Activated CD4-positive, alpha-beta T cell treated with anti-CD3 and anti-CD28 coated beads, Interleukin-2, amount 10 ng/mL, durations not matched to agents 24 days and 14 days (primary cell): ENCODE data around the gene CAST. TPM values are rescaled to one million over a fixed set of nuclear protein-coding genes. Genes with fewer than 3 reads are reported as not detected.

Experiments
- DNase-seq: peaks from one replicate; pipeline ENCODE4 v3.0.0; 2022
- H3K27ac Mint-ChIP-seq: one replicate; pipeline ENCODE4 v1.8.0; 2022; ENCODE audit warnings: mild to moderate bottlenecking, mixed read lengths
- H3K27me3 Mint-ChIP-seq: one replicate; pipeline ENCODE4 v1.8.0; 2022; ENCODE audit warnings: mixed read lengths
- H3K36me3 Mint-ChIP-seq: one replicate; pipeline ENCODE4 v1.8.0; 2022; ENCODE audit warnings: low read depth, mild to moderate bottlenecking, mixed read lengths
- H3K4me1 Mint-ChIP-seq: one replicate; pipeline ENCODE4 v1.8.0; 2021; ENCODE audit warnings: mixed read lengths
- H3K4me3 Mint-ChIP-seq: one replicate; pipeline ENCODE4 v1.8.0; 2022; ENCODE audit warnings: mild to moderate bottlenecking, moderate library complexity, mixed read lengths
- H3K9me3 Mint-ChIP-seq: one replicate; pipeline ENCODE4 v1.8.0; 2021; ENCODE audit warnings: mixed read lengths
- intact Hi-C: fragments of 100-400 bp; cut with micrococcal nuclease; formaldehyde crosslinking; loops from one replicate; pipeline ENCODE4 v1.15.1; 2023
- total RNA-seq: library from RNA; stranded (reverse); gene quantifications from 2 replicates; pipeline ENCODE4 v1.2.3, GENCODE V29; 2022

CAST gene
- total RNA-seq, 1 donor from 2014 or later: 104 TPM

DNA sequence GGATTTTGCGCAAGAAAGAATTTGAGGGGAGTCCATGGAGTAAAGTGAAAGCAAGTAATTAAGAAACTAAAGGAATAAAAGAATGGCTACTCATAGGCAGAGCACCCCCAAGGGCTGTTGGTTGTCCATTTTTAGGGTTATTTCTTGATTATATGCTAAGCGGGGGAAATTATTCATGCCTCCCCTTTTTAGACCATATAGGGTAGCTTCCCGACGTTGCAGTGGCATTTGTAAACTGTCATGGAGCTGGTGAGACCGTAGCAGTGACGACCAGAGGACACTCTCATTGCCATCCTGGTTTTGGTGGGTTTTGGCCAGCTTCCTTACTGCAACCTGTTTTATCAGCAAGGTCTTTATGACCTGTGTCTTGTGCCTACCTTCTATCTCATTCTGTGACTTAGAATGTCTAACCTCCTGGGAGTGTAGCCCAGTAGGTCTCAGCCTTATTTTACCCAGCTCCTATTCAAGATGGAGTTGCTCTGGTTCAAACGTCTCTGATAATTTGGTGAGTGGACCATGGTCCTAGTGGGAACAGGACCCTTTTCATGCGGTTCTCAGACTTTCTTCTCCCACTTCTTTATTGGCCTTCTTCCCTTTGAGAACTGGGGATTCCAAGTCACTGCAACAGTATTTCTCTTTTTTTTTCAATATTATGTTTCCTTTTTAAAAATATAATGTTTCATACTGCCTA is 146.8 kb downstream of the CAST start:
- intact Hi-C loops: loop anchor here (1.0 to 5.0 kb wide), 7 partner anchors 7 to 147 kb away; partner anchors contain the start of genes CAST and ERAP2
- H3K9me3 Mint-ChIP-seq: no peaks in the 10 kb centered on the region
- peaks cover 19% of the 10 kb centered on the region for H3K36me3 Mint-ChIP-seq
- DNase-seq: no peak
- H3K27me3 Mint-ChIP-seq: no peaks in the 10 kb centered on the region
- peaks cover 51% of the 10 kb centered on the region for H3K4me1 Mint-ChIP-seq
- H3K4me3 Mint-ChIP-seq: peak overlapping the region; percentile 90
- H3K27ac Mint-ChIP-seq: peak overlapping the region; percentile 99

DNA sequence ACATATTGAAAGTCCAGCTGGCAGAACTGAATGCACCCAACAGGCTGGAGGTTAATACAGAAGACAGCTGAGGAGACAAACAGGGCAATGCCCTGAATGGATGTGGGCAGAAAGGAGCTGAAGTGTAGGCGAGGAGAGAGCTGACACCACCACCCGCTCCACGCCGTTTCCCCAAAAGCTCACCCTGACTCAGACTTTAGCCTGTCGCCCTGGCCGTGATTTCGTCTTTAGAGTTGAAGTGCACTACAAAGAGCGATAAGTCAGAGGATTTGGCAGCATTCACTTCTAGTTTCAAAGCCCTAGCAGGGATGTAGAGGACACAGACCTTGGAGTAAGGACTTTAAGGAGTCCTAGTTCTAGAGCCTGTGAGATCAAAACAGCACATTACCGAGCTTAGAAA is 147.7 kb downstream of the CAST start:
- Mint-ChIP-seq H3K27ac (peak overlapping the region; percentile 62), H3K4me1 (peaks cover 50% of the 10 kb centered on the region), H3K36me3 (peaks cover 12% of the 10 kb centered on the region), H3K4me3 (peak overlapping the region; percentile 61), H3K27me3 (no peaks in the 10 kb centered on the region), H3K9me3 (no peaks in the 10 kb centered on the region)
- peak; percentile 74 for DNase-seq
- intact Hi-C loops: loop anchor here (5.0 kb wide), 2 partner anchors 108 to 148 kb away; partner anchors contain the start of gene CAST

GRCh38 chr5:96812851-96813250 is 150.7 kb downstream of the CAST start:
- intact Hi-C loops: no loop called here
- peaks cover 56% of the 10 kb centered on the region for H3K4me1 Mint-ChIP-seq
- no peak overlapping the region for H3K27ac Mint-ChIP-seq
- DNase-seq: peak; percentile 34
- peaks cover 1% of the 10 kb centered on the region for H3K36me3 Mint-ChIP-seq
- H3K9me3 Mint-ChIP-seq: no peaks in the 10 kb centered on the region
- H3K4me3 Mint-ChIP-seq: no peak overlapping the region
- no peaks in the 10 kb centered on the region for H3K27me3 Mint-ChIP-seq

GRCh38 chr5:96814041-96814440 is 151.9 kb downstream of the CAST start:
- DNase-seq: peak; percentile 52
- Mint-ChIP-seq H3K27me3 (no peaks in the 10 kb centered on the region), H3K27ac (no peak overlapping the region), H3K36me3 (no peaks in the 10 kb centered on the region), H3K9me3 (no peaks in the 10 kb centered on the region), H3K4me1 (peaks cover 54% of the 10 kb centered on the region), H3K4me3 (no peak overlapping the region)
- intact Hi-C loops: no loop called here

GRCh38 chr5:96816411-96816939 is 154.3 kb downstream of the CAST start:
- H3K27me3 Mint-ChIP-seq: no peaks in the 10 kb centered on the region
- H3K4me1 Mint-ChIP-seq: peaks cover 52% of the 10 kb centered on the region
- peak overlapping the region; percentile 86 for H3K4me3 Mint-ChIP-seq
- intact Hi-C loops: loop anchor here (1.0 kb wide), 1 partner anchor 8 kb away; no protein-coding TSS in a partner anchor
- peak overlapping the region; percentile 90 for H3K27ac Mint-ChIP-seq
- peak; percentile 86 for DNase-seq
- no peaks in the 10 kb centered on the region for H3K36me3 Mint-ChIP-seq
- no peaks in the 10 kb centered on the region for H3K9me3 Mint-ChIP-seq

GRCh38 chr5:96816991-96817390 is 154.8 kb downstream of the CAST start:
- Mint-ChIP-seq H3K27me3 (no peaks in the 10 kb centered on the region), H3K4me3 (peak overlapping the region; percentile 86), H3K9me3 (no peaks in the 10 kb centered on the region), H3K36me3 (no peaks in the 10 kb centered on the region), H3K27ac (peak overlapping the region; percentile 90), H3K4me1 (peaks cover 55% of the 10 kb centered on the region)
- intact Hi-C loops: loop anchor here (1.0 kb wide), 1 partner anchor 9 kb away; no protein-coding TSS in a partner anchor
- DNase-seq: peak; percentile 74

GRCh38 chr5:96817506-96817905 is 155.3 kb downstream of the CAST start:
- intact Hi-C loops: no loop called here
- Mint-ChIP-seq H3K4me1 (peaks cover 53% of the 10 kb centered on the region), H3K9me3 (no peaks in the 10 kb centered on the region), H3K27me3 (no peaks in the 10 kb centered on the region), H3K4me3 (peak overlapping the region; percentile 86), H3K36me3 (no peaks in the 10 kb centered on the region), H3K27ac (peak overlapping the region; percentile 90)
- DNase-seq: no peak

GRCh38 chr5:96818125-96818788 is 156.1 kb downstream of the CAST start:
- intact Hi-C loops: no loop called here
- H3K9me3 Mint-ChIP-seq: no peaks in the 10 kb centered on the region
- DNase-seq: no peak
- H3K36me3 Mint-ChIP-seq: no peaks in the 10 kb centered on the region
- H3K4me3 Mint-ChIP-seq: peak overlapping the region; percentile 20
- H3K27me3 Mint-ChIP-seq: no peaks in the 10 kb centered on the region
- peaks cover 53% of the 10 kb centered on the region for H3K4me1 Mint-ChIP-seq
- H3K27ac Mint-ChIP-seq: no peak overlapping the region

GRCh38 chr5:96819806-96820205 is 157.6 kb downstream of the CAST start:
- H3K4me1 Mint-ChIP-seq: peaks cover 50% of the 10 kb centered on the region

DNA sequence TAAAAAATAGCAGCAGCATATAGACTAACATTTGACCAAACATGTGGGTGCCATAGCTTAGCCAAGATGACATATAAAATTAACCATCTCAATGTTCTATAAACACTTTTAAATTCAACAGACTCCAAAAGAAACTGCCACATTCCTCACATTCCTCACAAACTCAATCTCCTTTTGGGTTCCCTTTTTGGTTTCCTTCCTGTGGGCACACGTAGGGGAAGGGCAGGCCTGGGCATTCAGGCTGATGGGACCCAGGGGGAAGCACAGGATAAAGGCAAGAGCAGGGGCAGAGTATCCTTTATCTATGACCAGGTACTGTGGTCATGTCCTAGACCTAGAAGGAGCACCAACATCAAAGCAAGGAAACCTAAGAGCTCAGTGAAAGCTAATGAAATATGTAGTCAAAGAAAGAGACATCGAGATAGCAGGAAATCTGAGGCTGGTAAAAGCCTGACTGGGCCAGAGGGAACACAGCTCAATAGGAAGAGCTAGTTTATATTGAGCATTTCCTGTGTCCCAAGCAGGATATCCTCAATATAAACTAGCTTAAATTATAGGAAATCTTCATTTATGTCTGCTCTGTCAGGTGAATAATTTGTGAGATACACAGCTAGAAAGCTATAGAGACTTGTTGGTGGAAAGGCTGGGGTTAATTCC is 159.2 kb downstream of the CAST start:
- peak; percentile 45 for DNase-seq
- Mint-ChIP-seq H3K27me3 (peaks cover 7% of the 10 kb centered on the region), H3K4me3 (no peak overlapping the region), H3K27ac (no peak overlapping the region), H3K36me3 (no peaks in the 10 kb centered on the region), H3K9me3 (no peaks in the 10 kb centered on the region), H3K4me1 (peaks cover 40% of the 10 kb centered on the region)
- intact Hi-C loops: no loop called here

More at GRCh38 chr5:96819806-96820205, 157.6 kb downstream of the CAST start:
- Mint-ChIP-seq H3K9me3 (no peaks in the 10 kb centered on the region), H3K36me3 (no peaks in the 10 kb centered on the region), H3K27me3 (no peaks in the 10 kb centered on the region), H3K27ac (no peak overlapping the region), H3K4me3 (no peak overlapping the region)
- intact Hi-C loops: no loop called here
- DNase-seq: no peak

DNA sequence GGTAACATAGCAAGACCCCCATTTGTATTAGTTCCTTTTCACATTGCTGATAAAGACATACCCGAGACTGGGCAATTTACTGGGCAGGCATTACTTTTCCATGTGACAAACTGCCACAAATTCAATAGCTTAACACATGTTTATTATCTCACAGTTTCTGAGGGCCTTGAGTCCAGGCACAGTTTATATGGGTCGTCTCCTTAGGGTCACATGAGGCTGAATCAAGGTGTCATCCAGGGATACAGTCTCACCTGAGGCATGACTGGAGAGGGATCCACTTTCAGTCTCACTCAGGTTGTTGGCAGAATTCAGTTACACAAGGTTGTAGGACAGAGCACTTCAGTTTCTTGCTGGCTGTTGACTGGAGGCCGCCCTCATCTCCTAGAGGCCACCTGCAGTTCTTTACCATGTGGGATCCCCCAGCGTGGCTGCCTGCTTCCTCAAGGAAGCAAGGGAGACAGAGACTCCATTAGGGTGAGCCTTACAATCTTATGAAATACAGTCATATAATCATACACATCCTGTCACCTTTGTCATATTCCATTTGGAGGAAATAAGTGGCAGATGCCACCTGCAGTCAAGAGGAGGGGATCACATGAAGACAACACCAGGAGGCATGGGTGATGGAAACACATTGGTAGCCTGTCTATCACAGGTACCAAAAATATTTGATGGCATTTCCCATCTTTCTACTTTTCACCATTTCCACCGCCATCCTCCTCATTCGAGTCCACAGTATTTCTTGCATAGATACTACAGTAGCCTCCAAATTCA is 160.7 kb downstream of the CAST start:
- Mint-ChIP-seq H3K27ac (no peak overlapping the region), H3K27me3 (peaks cover 11% of the 10 kb centered on the region), H3K4me3 (no peak overlapping the region), H3K9me3 (no peaks in the 10 kb centered on the region), H3K4me1 (peaks cover 25% of the 10 kb centered on the region), H3K36me3 (no peaks in the 10 kb centered on the region)
- peak; percentile 66 for DNase-seq
- intact Hi-C loops: no loop called here

- H3K27ac Mint-ChIP-seq: no peak overlapping the region
- peaks cover 18% of the 10 kb centered on the region for H3K4me1 Mint-ChIP-seq
- no peak overlapping the region for H3K4me3 Mint-ChIP-seq
- no peaks in the 10 kb centered on the region for H3K9me3 Mint-ChIP-seq
- peaks cover 11% of the 10 kb centered on the region for H3K27me3 Mint-ChIP-seq
- DNase-seq: no peak
- intact Hi-C loops: no loop called here
- H3K36me3 Mint-ChIP-seq: no peaks in the 10 kb centered on the region
Observed at GRCh38 chr5:96823900-96824380, 161.8 kb downstream of the CAST start.
